NCI-H128 (cell line): ENCODE measurements around the gene CXCL8.
"Not testable (repeated sequence)": the region's sequence is repeated elsewhere in the genome, so short reads cannot be mapped to it uniquely, and the experiment has no call there.

Experiments used
- DNase-seq: peaks from one replicate; lab custom pipeline; 2025; ENCODE audit not compliant: unreplicated experiment; lab: John Stamatoyannopoulos, UW

The CXCL8 gene

GRCh38 chr4:73743281-73743680 is 2.9 kb downstream of the CXCL8 start:
- DNase-seq: no peak

GRCh38 chr4:73743795-73744194 is 3.4 kb downstream of the CXCL8 start:
- DNase-seq: no peak

GRCh38 chr4:73744203-73744602 is 3.8 kb downstream of the CXCL8 start:
- DNase-seq: no peak

- no peak for DNase-seq
These were observed 10.4 kb downstream of the CXCL8 start for GRCh38 chr4:73750730-73751129.

GRCh38 chr4:73751166-73751565 is 10.8 kb downstream of the CXCL8 start:
- DNase-seq: no peak

GRCh38 chr4:73751830-73752229 is 11.5 kb downstream of the CXCL8 start:
- DNase-seq: no peak

- no peak for DNase-seq
These were observed 12.1 kb downstream of the CXCL8 start for GRCh38 chr4:73752424-73752823.

GRCh38 chr4:73753215-73753614 is 12.8 kb downstream of the CXCL8 start:
- DNase-seq: no peak

GRCh38 chr4:73754934-73755333 is 14.6 kb downstream of the CXCL8 start:
- no peak for DNase-seq

- no peak for DNase-seq
These were observed 19.0 kb downstream of the CXCL8 start for GRCh38 chr4:73759357-73759756.

- no peak for DNase-seq
These were observed 21.5 kb downstream of the CXCL8 start for GRCh38 chr4:73761856-73762255.

GRCh38 chr4:73762409-73762808 is 22.0 kb downstream of the CXCL8 start:
- DNase-seq: no peak

- no peak for DNase-seq
These were observed 23.5 kb downstream of the CXCL8 start for GRCh38 chr4:73763877-73764276.

- DNase-seq: no peak
These were observed 24.1 kb downstream of the CXCL8 start for GRCh38 chr4:73764513-73764912.

GRCh38 chr4:73765296-73765695 is 24.9 kb downstream of the CXCL8 start:
- no peak for DNase-seq

- DNase-seq: peak; percentile 8
These were observed 30.5 kb downstream of the CXCL8 start for GRCh38 chr4:73770917-73771316.

- no peak for DNase-seq
These were observed 32.0 kb downstream of the CXCL8 start for GRCh38 chr4:73772363-73772762.

- DNase-seq: not testable (repeated sequence)
These were observed 34.0 kb downstream of the CXCL8 start for GRCh38 chr4:73774406-73774805.

- DNase-seq: no peak
These were observed 36.0 kb downstream of the CXCL8 start for GRCh38 chr4:73776321-73776729.

- no peak for DNase-seq
These were observed 37.2 kb downstream of the CXCL8 start for GRCh38 chr4:73777612-73778011.

- no peak for DNase-seq
These were observed 39.9 kb downstream of the CXCL8 start for GRCh38 chr4:73780243-73780642.

GRCh38 chr4:73780834-73781233 is 40.5 kb downstream of the CXCL8 start:
- DNase-seq: no peak

GRCh38 chr4:73788411-73788810 is 48.0 kb downstream of the CXCL8 start:
- no peak for DNase-seq
